ENCODE results near the gene CSF3R. TPM values are rescaled to one million over a fixed set of nuclear protein-coding genes. Genes with fewer than 3 reads are reported as not detected.

Gene CSF3R
- total and polyA plus RNA-seq, 2 of the 4 experiments (the other 2 are of a cell fraction) = not detected

GRCh38 chr1:36522461-36523229 is 39.9 kb upstream of the CSF3R start:
- ATAC-seq (ENCODE audit: low read depth) (no peak), DNase-seq (no peak)
- no peak overlapping the region for H3K14ac ChIP-seq (replicated peaks; ENCODE audit: low read depth, low read length)
- no peak overlapping the region for H3K18ac ChIP-seq (ENCODE audit: low read depth, low read length)
- H3K79me1 ChIP-seq (ENCODE audit: low read depth in 1 of 2, low read length in 2 of 2) = no peaks in the 10 kb centered on the region
- H3K4me3 ChIP-seq (ENCODE audit: insufficient read depth, low read depth, low read length) = no peak overlapping the region
- H3K56ac ChIP-seq (ENCODE audit: extremely low read depth, insufficient read depth, low read length) = no peak overlapping the region
- POLR2A ChIA-PET (ENCODE audit: unreplicated experiment) = no interaction called here
- H3K9me3 ChIP-seq (ENCODE audit: control insufficient read depth, insufficient read depth, low read length) = no peaks in the 10 kb centered on the region
- no peak overlapping the region for H2BK20ac ChIP-seq (ENCODE audit: low read depth, low read length)
- 76% methylated on average over 7 of the region's 12 CpGs; no CpG with 5 or more reads in 1 of the 2 experiments for WGBS, 2 experiments (ENCODE audit: extremely low coverage in 2 of 2, insufficient read length in 1 of 2)
- H3K27ac ChIP-seq (ENCODE audit: insufficient read depth, low read length) = no peak overlapping the region
- no peaks in the 10 kb centered on the region for H4K20me1 ChIP-seq (ENCODE audit: insufficient read depth, low read length)
- no peaks in the 10 kb centered on the region for H3K36me3 ChIP-seq (ENCODE audit: control insufficient read depth, insufficient read depth, low read length)
- H3K23ac ChIP-seq (ENCODE audit: low read depth, low read length) = no peak overlapping the region
- no peak overlapping the region for H3K4ac ChIP-seq (ENCODE audit: low read depth, low read length)
- H2BK120ac ChIP-seq (ENCODE audit: low read depth, low read length) = no peak overlapping the region
- no peak overlapping the region for H4K5ac ChIP-seq (ENCODE audit: low read depth, low read length)
- H3K9ac ChIP-seq (ENCODE audit: low read depth, low read length) = no peak overlapping the region
- H2BK15ac ChIP-seq (ENCODE audit: low read depth, low read length) = no peak overlapping the region
- H3K4me2 ChIP-seq (ENCODE audit: low read depth, low read length) = no peak overlapping the region
- CTCF ChIA-PET = no interaction called here
- no peak overlapping the region for H4K91ac ChIP-seq (ENCODE audit: insufficient read depth, low read depth, low read length)
- intact Hi-C loops (cut with micrococcal nuclease) (no loop called here), in situ Hi-C loops (cut with MboI; ENCODE audit: low sequenced_read_pairs) (no loop called here), dilution Hi-C loops (cut with HindIII; ENCODE audit: low sequenced_read_pairs, unreplicated experiment) (no loop called here)
- H2AFZ ChIP-seq (replicated peaks; ENCODE audit: low read length, poor library complexity) = no peak overlapping the region
- no peak overlapping the region for H2AK9ac ChIP-seq (replicated peaks; ENCODE audit: low read depth, low read length, poor library complexity)
- H3K4me1 ChIP-seq (ENCODE audit: control insufficient read depth, insufficient read depth, low read length) = no peaks in the 10 kb centered on the region
- H4K8ac ChIP-seq (ENCODE audit: low read depth in 2 of 2, low read length in 2 of 2) = no peak overlapping the region
- no peak overlapping the region for H2BK5ac ChIP-seq (ENCODE audit: low read depth, low read length, poor library complexity, severe bottlenecking)
- BruUV-seq (replicated peaks) = no TSS peak
- no peaks in the 10 kb centered on the region for H3K9me1 ChIP-seq (ENCODE audit: insufficient read depth, low read length)
- no peaks in the 10 kb centered on the region; the same call in 1 of the 2 replicates for H3K27me3 ChIP-seq (ENCODE audit: control insufficient read depth, insufficient read depth, low read length)
- TF ChIP-seq CEBPB (IDR thresholded peaks at IDR 0.05; ENCODE audit: low read depth, low read length) = no peak
- TF ChIP-seq USF2 (IDR thresholded peaks at IDR 0.05; ENCODE audit: low read depth, low read length) = no peak
- TF ChIP-seq SMC3 (IDR thresholded peaks at IDR 0.05; ENCODE audit: low read depth, low read length) = no peak
- no peak for TF ChIP-seq CTCF (conservative IDR thresholded peaks at IDR 0.05; ENCODE audit: low read depth, low read length)
- no peak for TF ChIP-seq RFX5 (IDR thresholded peaks at IDR 0.05; ENCODE audit: low read depth, low read length)
- TF ChIP-seq RAD21 (IDR thresholded peaks at IDR 0.05; ENCODE audit: low read length) = no peak
- no peak for TF ChIP-seq FOS (IDR thresholded peaks at IDR 0.05; ENCODE audit: low read depth, low read length)
- H2AK5ac ChIP-seq (ENCODE audit: low read depth, low read length) = no peak overlapping the region

Measured in IMR-90 (cell line).